Neuronal stem cell (in vitro differentiated cells): Measurements from ENCODE around the gene KLK1.

Source experiments
- DNase-seq: peaks from one replicate; pipeline ENCODE4 v3.0.0-alpha.2; 2013; ENCODE audit warnings: low spot score
- H2AFZ ChIP-seq: one replicate; pipeline ENCODE4 v1.6.1; 2013; ENCODE audit warnings: mild to moderate bottlenecking, low read length, inconsistent platforms
- H2AK5ac ChIP-seq: 2 replicates; pipeline ENCODE4 v1.6.1; 2013; ENCODE audit warnings: low read depth, mild to moderate bottlenecking, inconsistent platforms, low read length, moderate library complexity, mixed read lengths
- H2BK120ac ChIP-seq: 2 replicates; pipeline ENCODE4 v1.6.1; 2013; ENCODE audit warnings: low read depth, mild to moderate bottlenecking, inconsistent platforms, low read length, moderate library complexity, mixed read lengths
- H2BK12ac ChIP-seq: one replicate; pipeline ENCODE4 v1.6.1; 2013; ENCODE audit warnings: low read length, inconsistent platforms
- H2BK15ac ChIP-seq: 2 replicates; pipeline ENCODE4 v1.6.1; 2013; ENCODE audit warnings: mild to moderate bottlenecking, low read length, inconsistent platforms, mixed read lengths
- H2BK5ac ChIP-seq: one replicate; pipeline ENCODE4 v1.6.1; 2013; ENCODE audit warnings: inconsistent platforms, mild to moderate bottlenecking, low read length, moderate library complexity
- H3K14ac ChIP-seq: one replicate; pipeline ENCODE4 v1.6.1; 2013; ENCODE audit warnings: low read length, inconsistent platforms
- H3K18ac ChIP-seq: 2 replicates; pipeline ENCODE4 v1.6.1; 2013; ENCODE audit warnings: low read length, inconsistent platforms
- H3K23ac ChIP-seq: 2 replicates; pipeline ENCODE4 v1.6.1; 2013; ENCODE audit warnings: low read depth, mild to moderate bottlenecking, mixed read lengths, low read length, inconsistent platforms; ENCODE audit not compliant: poor library complexity
- H3K27ac ChIP-seq: replicated peaks from 3 replicates; pipeline ENCODE4 v1.5.1; 2013; ENCODE audit warnings: low read length, inconsistent platforms
- H3K27me3 ChIP-seq, 3 experiments: 2 replicates each; pipeline ENCODE4 v1.6.1; 2013; ENCODE audit warnings: low read length in 3 of 3, mild to moderate bottlenecking in 2 of 3, inconsistent platforms in 1 of 3, low read depth in 1 of 3, mixed read lengths in 1 of 3, moderate library complexity in 1 of 3; ENCODE audit not compliant: control insufficient read depth in 3 of 3, insufficient read depth in 3 of 3
- H3K36me3 ChIP-seq, 2 donors: replicated peaks in 1 of 2; 2 replicates each; pipeline ENCODE4 v1.6.1; 2013; ENCODE audit warnings: low read length in 2 of 2; ENCODE audit not compliant: control insufficient read depth in 2 of 2, insufficient read depth in 2 of 2
- H3K4ac ChIP-seq: 2 replicates; pipeline ENCODE4 v1.6.1; 2013; ENCODE audit warnings: inconsistent platforms, mild to moderate bottlenecking, low read length, moderate library complexity
- H3K4me1 ChIP-seq, 2 donors: 1 replicate in 1 of 2; 2 replicates in 1 of 2; pipeline ENCODE4 v1.6.1; 2013; ENCODE audit warnings: low read length in 2 of 2, low read depth in 1 of 2; ENCODE audit not compliant: control insufficient read depth in 2 of 2, insufficient read depth in 1 of 2
- H3K4me2 ChIP-seq: one replicate; pipeline ENCODE4 v1.6.1; 2013; ENCODE audit warnings: mild to moderate bottlenecking, low read length, inconsistent platforms; ENCODE audit not compliant: insufficient read depth, poor library complexity, severe bottlenecking
- H3K4me3 ChIP-seq, 2 donors: 2 replicates each; pipeline ENCODE4 v1.5.1; 2013; ENCODE audit warnings: low read length in 2 of 2, mild to moderate bottlenecking in 2 of 2, inconsistent platforms in 1 of 2, moderate library complexity in 1 of 2
- H3K79me1 ChIP-seq: one replicate; pipeline ENCODE4 v1.6.1; 2013; ENCODE audit warnings: low read depth, mild to moderate bottlenecking, inconsistent platforms, low read length, moderate library complexity
- H3K9ac ChIP-seq: one replicate; pipeline ENCODE4 v1.6.1; 2013; ENCODE audit warnings: mild to moderate bottlenecking, low read depth, low read length, inconsistent platforms; ENCODE audit not compliant: poor library complexity
- H3K9me3 ChIP-seq, 2 donors: replicated peaks in 1 of 2; 2 replicates each; pipeline versions ENCODE3 to v1.6.1; 2013; ENCODE audit warnings: low read length in 2 of 2, mild to moderate bottlenecking in 2 of 2, inconsistent platforms in 1 of 2, low read depth in 1 of 2, mixed read lengths in 1 of 2, moderate library complexity in 1 of 2; ENCODE audit not compliant: control insufficient read depth in 2 of 2, insufficient read depth in 1 of 2
- H4K8ac ChIP-seq: one replicate; pipeline ENCODE4 v1.6.1; 2013; ENCODE audit warnings: low read depth, mild to moderate bottlenecking, inconsistent platforms, low read length, moderate library complexity
- H4K91ac ChIP-seq: one replicate; pipeline ENCODE4 v1.6.1; 2013; ENCODE audit warnings: low read length, low read depth, mild to moderate bottlenecking, inconsistent platforms; ENCODE audit not compliant: poor library complexity
- WGBS, 2 donors: extraction: QIAGEN DNeasy Blood & Tissue Kit; methylation state at CpG; one replicate each; pipeline ENCODE4 v1.1.7; 2013; ENCODE audit warnings: missing lambda C conversion rate in 2 of 2, mixed read lengths in 1 of 2; ENCODE audit not compliant: insufficient read length in 2 of 2, insufficient replicate concordance in 1 of 2; ENCODE audit errors: extremely low coverage in 2 of 2; 5-methylcytosine and 5-hydroxymethylcytosine counted together

The KLK1 gene

DNA sequence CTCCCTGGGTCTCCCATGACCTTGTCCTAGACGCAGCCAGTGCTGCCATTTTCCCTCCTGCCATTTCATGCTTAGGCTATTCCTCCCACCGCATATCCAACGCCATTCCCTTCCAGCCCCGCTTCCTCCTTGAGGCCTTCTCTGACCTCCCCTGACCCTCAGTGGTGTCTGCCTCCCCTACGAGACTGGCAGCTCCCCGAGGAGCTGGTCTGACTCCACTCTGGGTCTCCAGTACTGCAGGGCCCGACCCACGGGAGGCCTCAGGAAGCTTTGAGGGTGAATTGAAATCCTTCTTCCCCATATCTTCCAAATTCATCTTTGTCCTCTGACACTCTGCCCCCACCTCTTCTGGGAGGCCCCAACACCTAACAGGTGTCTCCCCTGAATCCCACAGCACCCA, 9.1 kb upstream of the KLK1 start:
- H2BK120ac ChIP-seq: no peak overlapping the region
- H3K79me1 ChIP-seq: no peaks in the 10 kb centered on the region
- peaks cover 0 to 35% (median 29%) of the 10 kb centered on the region in 3 experiments for H3K27me3 ChIP-seq
- no peak overlapping the region for H4K91ac ChIP-seq
- H3K4me3 ChIP-seq: peak overlapping the region in 1 of 2 donors; percentile 30
- H2AK5ac ChIP-seq: no peak overlapping the region
- no peak overlapping the region for H2AFZ ChIP-seq
- no peak overlapping the region for H3K23ac ChIP-seq
- peaks cover 0 to 4% of the 10 kb centered on the region in 2 donors for H3K9me3 ChIP-seq
- no peak overlapping the region for H3K4me2 ChIP-seq
- no peak overlapping the region for H2BK5ac ChIP-seq
- H3K27ac ChIP-seq: no peak overlapping the region
- no peaks in the 10 kb centered on the region for H3K36me3 ChIP-seq
- no peak for DNase-seq
- H3K18ac ChIP-seq: no peak overlapping the region
- H2BK15ac ChIP-seq: no peak overlapping the region
- no peak overlapping the region for H4K8ac ChIP-seq
- peaks cover 0 to 3% of the 10 kb centered on the region in 2 donors for H3K4me1 ChIP-seq
- H3K4ac ChIP-seq: no peak overlapping the region
- no CpG with 5 or more reads among the region's 8 CpGs for WGBS, 2 donors
- H3K9ac ChIP-seq: no peak overlapping the region
- H3K14ac ChIP-seq: no peak overlapping the region
- no peak overlapping the region for H2BK12ac ChIP-seq

DNA sequence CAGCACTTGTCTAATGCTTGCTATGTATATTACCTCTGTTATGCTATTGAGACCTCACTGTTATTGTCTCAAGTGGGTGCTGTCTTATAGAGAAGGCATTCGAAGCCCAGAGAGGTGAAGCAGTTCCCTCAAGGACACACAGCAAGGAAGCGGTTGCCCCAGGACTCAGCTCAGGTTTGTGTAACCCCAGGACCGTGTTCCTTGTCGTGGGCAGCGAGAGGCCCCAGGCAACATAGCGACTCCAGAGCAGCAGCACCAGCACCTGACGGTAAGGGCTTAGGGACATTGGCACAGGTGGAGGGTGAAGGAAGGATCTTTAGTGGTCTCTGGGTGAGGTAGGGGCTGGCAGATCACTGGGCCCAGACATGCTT, 7.4 kb upstream of the KLK1 start:
- Histone ChIP-seq H3K14ac (no peak overlapping the region), H3K9me3 (peaks cover 4 to 6% of the 10 kb centered on the region in 2 donors), H3K4ac (no peak overlapping the region), H3K4me2 (no peak overlapping the region), H3K9ac (no peak overlapping the region), H3K79me1 (no peaks in the 10 kb centered on the region), H2AFZ (no peak overlapping the region), H3K4me1 (peaks cover 0 to 3% of the 10 kb centered on the region in 2 donors), H2BK120ac (no peak overlapping the region), H2BK15ac (no peak overlapping the region), H3K23ac (no peak overlapping the region), H3K18ac (no peak overlapping the region), H2BK12ac (no peak overlapping the region), H3K36me3 (no peaks in the 10 kb centered on the region), H4K8ac (no peak overlapping the region), H3K27me3 (peaks cover 0 to 23% (median 20%) of the 10 kb centered on the region in 3 experiments), H3K27ac (no peak overlapping the region), H2AK5ac (no peak overlapping the region), H4K91ac (no peak overlapping the region), H3K4me3 (peak overlapping the region in 1 of 2 donors; percentile 15), H2BK5ac (no peak overlapping the region)
- no peak for DNase-seq
- WGBS, 2 donors: no CpG with 5 or more reads among the region's 7 CpGs

- Histone ChIP-seq H3K23ac (peak overlapping the region; percentile 25), H3K4me2 (no peak overlapping the region), H4K8ac (no peak overlapping the region), H2AFZ (no peak overlapping the region), H3K14ac (no peak overlapping the region), H4K91ac (no peak overlapping the region), H2BK15ac (no peak overlapping the region), H2BK120ac (no peak overlapping the region), H3K27me3 (peaks cover 0 to 18% (median 15%) of the 10 kb centered on the region in 3 experiments), H3K9ac (no peak overlapping the region), H3K4me3 (peak overlapping the region in 1 of 2 donors; percentile 57), H3K4me1 (peaks cover 0 to 3% of the 10 kb centered on the region in 2 donors), H2BK5ac (no peak overlapping the region), H3K4ac (no peak overlapping the region), H2AK5ac (no peak overlapping the region), H3K9me3 (peaks cover 4 to 6% of the 10 kb centered on the region in 2 donors), H3K36me3 (no peaks in the 10 kb centered on the region), H3K79me1 (no peaks in the 10 kb centered on the region), H2BK12ac (no peak overlapping the region), H3K27ac (no peak overlapping the region), H3K18ac (no peak overlapping the region)
- WGBS, 2 donors: no CpG with 5 or more reads among the region's 17 CpGs
- no peak for DNase-seq
Measured at GRCh38 chr19:50830266-50831025, 6.9 kb upstream of the KLK1 start.

- Histone ChIP-seq H2AFZ (no peak overlapping the region), H3K4ac (no peak overlapping the region), H2BK120ac (no peak overlapping the region), H3K36me3 (no peaks in the 10 kb centered on the region), H3K4me2 (no peak overlapping the region), H2BK15ac (no peak overlapping the region), H2AK5ac (no peak overlapping the region), H3K4me1 (peaks cover 0 to 3% of the 10 kb centered on the region in 2 donors), H3K4me3 (peak overlapping the region in 1 of 2 donors; percentile 57), H2BK12ac (no peak overlapping the region), H4K91ac (no peak overlapping the region), H3K18ac (no peak overlapping the region), H3K23ac (no peak overlapping the region), H3K79me1 (no peaks in the 10 kb centered on the region), H3K14ac (no peak overlapping the region), H3K9ac (no peak overlapping the region), H2BK5ac (no peak overlapping the region), H4K8ac (no peak overlapping the region), H3K27ac (no peak overlapping the region), H3K9me3 (peaks cover under 1 to 6% of the 10 kb centered on the region in 2 donors), H3K27me3 (peaks cover 0 to 11% (median 9%) of the 10 kb centered on the region in 3 experiments)
- DNase-seq: no peak
- no CpG with 5 or more reads among the region's 5 CpGs for WGBS, 2 donors
Measured at GRCh38 chr19:50829801-50830200, 6.2 kb upstream of the KLK1 start.
